PC-9 (cell line): ENCODE data around the gene CMTM5. TPM values are rescaled to one million over a fixed set of nuclear protein-coding genes. Genes with fewer than 3 reads are reported as not detected.

ENCODE experiments used
- BruUV-seq: library from RNA; stranded (reverse); fragments of 400-500 nt; replicated peaks from 2 replicates; lab custom pipeline; 2021; lab: Mats Ljungman, UMichigan
- CTCF ChIA-PET: fragments of 300-600 bp; sonication (Branson Sonifier 250); formaldehyde crosslinking; loops from one replicate; lab custom pipeline; 2022; ENCODE audit warnings: antibody characterized with exemption; lab: Charles Lee
- POLR2A ChIA-PET: fragments of 300-600 bp; sonication (Branson Sonifier 250); formaldehyde crosslinking; loops from one replicate; lab custom pipeline; 2022; ENCODE audit warnings: antibody characterized with exemption; ENCODE audit not compliant: unreplicated experiment; lab: Charles Lee
- DNase-seq, 2 experiments: peaks; one replicate each; pipeline versions ENCODE4 v3.0.0 to v3.0.0-alpha.2; 2015 to 2022; ENCODE audit warnings: mixed read lengths in 1 of 2
- H2AFZ ChIP-seq: fragments of 200-600 bp; sonication (generic); 2 replicates; pipeline ENCODE4 v1.8.1; 2017; ENCODE audit warnings: antibody characterized with exemption
- H3F3A ChIP-seq: fragments of 200-600 bp; sonication (generic); 2 replicates; pipeline ENCODE4 v1.8.1; 2017; ENCODE audit warnings: antibody characterized with exemption, mild to moderate bottlenecking, low read depth; ENCODE audit not compliant: insufficient read depth
- H3K27ac ChIP-seq: fragments of 200-600 bp; sonication (generic); 2 replicates; pipeline ENCODE4 v1.6.1; 2016; ENCODE audit warnings: mixed run types
- H3K27me3 ChIP-seq: fragments of 200-600 bp; sonication (generic); 2 replicates; pipeline ENCODE4 v1.6.1; 2016; ENCODE audit warnings: low read depth, mixed run types; ENCODE audit not compliant: insufficient read depth
- H3K36me3 ChIP-seq: fragments of 200-600 bp; sonication (generic); 2 replicates; pipeline ENCODE4 v1.6.1; 2016; ENCODE audit warnings: low read depth, mixed run types
- H3K4me1 ChIP-seq: fragments of 200-600 bp; sonication (generic); replicated peaks from 2 replicates; pipeline ENCODE4 v1.6.1; 2016; ENCODE audit warnings: mixed run types; ENCODE audit not compliant: insufficient read depth
- H3K4me2 ChIP-seq: fragments of 200-600 bp; sonication (generic); 2 replicates; pipeline ENCODE4 v1.6.1; 2017; ENCODE audit warnings: mixed run types
- H3K4me3 ChIP-seq: fragments of 200-600 bp; sonication (generic); 2 replicates; pipeline ENCODE4 v1.6.1; 2016; ENCODE audit warnings: mixed run types
- H3K79me2 ChIP-seq: fragments of 200-600 bp; sonication (generic); 2 replicates; pipeline ENCODE4 v1.6.1; 2017; ENCODE audit warnings: low read depth, mixed run types
- H3K9me2 ChIP-seq: fragments of 200-600 bp; sonication (generic); 2 replicates; pipeline ENCODE4 v1.8.1; 2017; ENCODE audit warnings: mild to moderate bottlenecking; ENCODE audit not compliant: insufficient read depth
- H3K9me3 ChIP-seq: fragments of 200-600 bp; sonication (generic); 2 replicates; pipeline ENCODE4 v1.8.1; 2016; ENCODE audit warnings: low read depth; ENCODE audit not compliant: insufficient read depth
- H4K20me1 ChIP-seq: fragments of 200-600 bp; sonication (generic); 2 replicates; pipeline ENCODE4 v1.8.1; 2017; ENCODE audit not compliant: insufficient read depth
- EZH2 ChIP-seq: fragments of 200-600 bp; sonication (generic); IDR thresholded peaks from 2 replicates; pipeline ENCODE4 v1.8.0; 2017; ENCODE audit warnings: antibody characterized with exemption, low read depth
- intact Hi-C: fragments of 100-400 bp; cut with micrococcal nuclease; formaldehyde crosslinking; loops from one replicate; pipeline ENCODE4 v1.10.0; 2022; ENCODE audit not compliant: unreplicated experiment
- total RNA-seq: library from RNA; stranded (reverse); gene quantifications from 2 replicates; pipeline ENCODE4 v1.2.3, GENCODE V29; 2021
- TF ChIP-seq, protein P1 (sequence below): fragments of 200-600 bp; sonication (generic); conservative IDR thresholded peaks from 2 replicates; pipeline ENCODE4 v1.6.1; 2017; ENCODE audit warnings: mixed run types, antibody characterized with exemption, mild to moderate bottlenecking, moderate library complexity

CMTM5 gene
- total RNA-seq, 1 experiment from 2014 or later = not detected

- ChIA-PET CTCF (no interaction called here), POLR2A (no interaction called here)
- no peaks in the 10 kb centered on the region for H3K4me1 ChIP-seq
- no peaks in the 10 kb centered on the region for H3K36me3 ChIP-seq
- H3K27ac ChIP-seq = no peak overlapping the region
- no peaks in the 10 kb centered on the region for H3K9me2 ChIP-seq
- intact Hi-C loops = no loop called here
- H3F3A ChIP-seq = no peaks in the 10 kb centered on the region
- no peaks in the 10 kb centered on the region; the same call in 1 of the 2 replicates for H3K9me3 ChIP-seq
- DNase-seq = no peak
- peaks cover 45% of the 10 kb centered on the region for H3K27me3 ChIP-seq
- no TSS peak for BruUV-seq
- H3K4me2 ChIP-seq = no peak overlapping the region
- no peak overlapping the region for H3K4me3 ChIP-seq
- H3K79me2 ChIP-seq = no peaks in the 10 kb centered on the region
- no peaks in the 10 kb centered on the region for H4K20me1 ChIP-seq
- no peak overlapping the region for H2AFZ ChIP-seq
- TF ChIP-seq EZH2 = no peak
- TF ChIP-seq, protein P1, sequence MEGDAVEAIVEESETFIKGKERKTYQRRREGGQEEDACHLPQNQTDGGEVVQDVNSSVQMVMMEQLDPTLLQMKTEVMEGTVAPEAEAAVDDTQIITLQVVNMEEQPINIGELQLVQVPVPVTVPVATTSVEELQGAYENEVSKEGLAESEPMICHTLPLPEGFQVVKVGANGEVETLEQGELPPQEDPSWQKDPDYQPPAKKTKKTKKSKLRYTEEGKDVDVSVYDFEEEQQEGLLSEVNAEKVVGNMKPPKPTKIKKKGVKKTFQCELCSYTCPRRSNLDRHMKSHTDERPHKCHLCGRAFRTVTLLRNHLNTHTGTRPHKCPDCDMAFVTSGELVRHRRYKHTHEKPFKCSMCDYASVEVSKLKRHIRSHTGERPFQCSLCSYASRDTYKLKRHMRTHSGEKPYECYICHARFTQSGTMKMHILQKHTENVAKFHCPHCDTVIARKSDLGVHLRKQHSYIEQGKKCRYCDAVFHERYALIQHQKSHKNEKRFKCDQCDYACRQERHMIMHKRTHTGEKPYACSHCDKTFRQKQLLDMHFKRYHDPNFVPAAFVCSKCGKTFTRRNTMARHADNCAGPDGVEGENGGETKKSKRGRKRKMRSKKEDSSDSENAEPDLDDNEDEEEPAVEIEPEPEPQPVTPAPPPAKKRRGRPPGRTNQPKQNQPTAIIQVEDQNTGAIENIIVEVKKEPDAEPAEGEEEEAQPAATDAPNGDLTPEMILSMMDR = no peak
These were observed 27.5 kb upstream of the CMTM5 start for GRCh38 chr14:23349156-23349845.

DNA sequence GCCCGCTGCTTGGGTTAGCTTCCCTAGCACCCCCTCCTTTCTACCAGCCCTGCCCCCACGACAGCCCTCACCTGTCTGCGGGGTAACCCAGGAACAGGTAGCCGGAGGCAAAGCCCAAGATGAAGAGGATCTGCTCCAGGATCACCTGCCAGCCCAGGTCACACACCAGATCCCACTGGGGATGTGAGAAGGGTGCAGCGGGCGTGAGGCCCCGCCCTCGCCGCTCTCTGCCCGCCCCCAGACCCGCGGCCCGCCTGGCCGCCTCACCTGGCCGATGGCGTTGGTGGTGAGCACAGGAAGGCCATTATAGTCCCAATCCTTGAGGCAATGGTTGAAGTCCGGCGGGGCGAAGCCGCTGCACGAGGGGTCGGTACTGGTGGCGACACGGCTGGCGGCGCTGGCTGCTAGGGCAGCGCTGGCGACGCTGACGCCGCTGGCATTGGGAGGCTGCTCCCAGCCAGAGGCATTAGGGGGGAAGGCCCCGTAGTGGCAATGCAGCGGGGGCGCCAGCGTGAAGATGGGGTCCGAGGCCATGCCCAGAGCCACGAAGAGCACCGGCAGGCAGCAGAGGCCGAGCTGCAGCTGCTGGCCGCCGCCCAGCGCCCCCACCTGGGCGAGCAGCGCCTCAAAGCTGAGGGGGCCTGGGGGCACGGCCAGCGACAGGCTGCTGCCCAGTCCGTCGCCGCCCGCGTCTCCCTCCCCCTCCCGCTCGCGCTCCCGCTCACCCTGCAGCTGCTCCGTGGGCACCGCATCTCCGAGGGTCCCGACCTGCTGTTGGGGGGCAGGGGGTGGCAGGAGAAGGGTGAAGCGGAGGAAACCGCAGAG lies 25.0 kb upstream of the CMTM5 start:
- Histone ChIP-seq H3K36me3 (no peaks in the 10 kb centered on the region), H3K4me1 (no peaks in the 10 kb centered on the region), H3K9me3 (no peaks in the 10 kb centered on the region), H3F3A (no peaks in the 10 kb centered on the region), H3K4me3 (no peak overlapping the region), H3K27ac (no peak overlapping the region), H3K27me3 (peaks cover 56% of the 10 kb centered on the region), H4K20me1 (no peaks in the 10 kb centered on the region), H3K9me2 (no peaks in the 10 kb centered on the region), H3K79me2 (no peaks in the 10 kb centered on the region), H2AFZ (no peak overlapping the region), H3K4me2 (no peak overlapping the region)
- DNase-seq = no peak
- no TSS peak for BruUV-seq
- CTCF ChIA-PET = no interaction called here
- POLR2A ChIA-PET = no interaction called here
- TF ChIP-seq, protein P1 = no peak
- TF ChIP-seq EZH2 = no peak
- intact Hi-C loops = no loop called here

DNA sequence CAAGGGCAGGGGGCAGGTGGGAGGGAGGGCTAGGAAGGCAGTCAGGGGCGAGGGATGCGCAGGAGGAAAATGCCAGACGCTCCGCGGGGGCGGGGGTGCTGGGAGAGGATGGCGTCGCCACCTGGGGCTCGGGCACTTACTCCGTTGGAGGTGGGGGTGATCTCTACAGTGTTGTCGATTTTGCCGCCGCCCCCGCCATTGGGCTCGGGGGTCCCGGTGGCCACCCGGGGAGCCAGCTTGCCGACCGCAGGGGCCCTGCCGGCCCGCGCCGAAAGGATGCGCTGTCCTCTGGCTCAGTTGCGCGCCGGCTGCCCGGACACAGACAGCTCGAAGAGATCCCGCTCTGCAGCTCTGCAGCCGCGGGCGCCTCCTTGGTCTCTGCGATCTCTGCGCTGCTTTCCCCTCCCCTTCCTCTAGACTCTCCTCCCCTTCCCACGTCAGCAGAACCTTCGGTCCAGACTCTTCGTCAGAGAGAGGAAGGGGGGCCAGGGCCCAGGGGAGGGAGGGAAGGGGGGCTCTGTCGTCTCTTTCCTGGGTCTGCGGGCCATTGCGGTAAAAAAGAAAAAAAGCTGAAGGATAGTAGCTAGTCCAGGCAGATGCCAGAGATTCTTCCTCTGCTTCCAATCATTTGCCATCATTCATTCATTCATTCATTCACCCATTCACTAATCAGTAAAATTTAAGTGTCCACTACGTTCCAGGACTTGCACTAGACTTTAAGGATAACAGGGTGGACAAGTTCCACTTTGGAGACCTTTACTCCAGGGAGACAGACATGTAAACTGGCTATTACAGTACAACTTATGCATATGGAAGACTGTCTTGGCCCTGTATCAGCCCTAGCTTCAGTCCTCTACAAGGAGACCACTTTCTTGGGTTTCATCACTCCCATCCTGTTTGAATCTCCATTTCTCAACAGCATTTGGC lies 24.1 kb upstream of the CMTM5 start, which contains the start of gene SLC22A17:
SLC22A17 (minus strand) TSS at position 382 of the 927 bp plus-strand sequence.
- intact Hi-C loops = no loop called here
- no peaks in the 10 kb centered on the region for H3K36me3 ChIP-seq
- CTCF ChIA-PET = interaction anchor here (0.5 kb wide), 1 partner anchor 358 kb away, joined by 3 read pairs; no protein-coding TSS in a partner anchor
- H4K20me1 ChIP-seq = no peaks in the 10 kb centered on the region
- H3K4me3 ChIP-seq = no peak within 1 kb of the TSS
- H3K27me3 ChIP-seq = peaks cover 60% of the 10 kb centered on the region
- BruUV-seq = no TSS peak
- no peak within 1 kb of the TSS for H3K27ac ChIP-seq
- TF ChIP-seq, protein P1 = no peak
- TF ChIP-seq EZH2 = no peak
- H3K4me1 ChIP-seq = no peaks in the 10 kb centered on the region
- H3F3A ChIP-seq = no peaks in the 10 kb centered on the region
- H3K9me2 ChIP-seq = no peaks in the 10 kb centered on the region
- no peak within 1 kb of the TSS for H3K4me2 ChIP-seq
- H3K79me2 ChIP-seq = no peaks in the 10 kb centered on the region
- DNase-seq = no peak
- H3K9me3 ChIP-seq = no peaks in the 10 kb centered on the region
- POLR2A ChIA-PET = no interaction called here
- no peak within 1 kb of the TSS for H2AFZ ChIP-seq
